GM18526 (cell line): ENCODE measurements around the gene KCNA3.

Source experiments
- POLR2A ChIP-seq: IDR thresholded peaks from 3 replicates; pipeline ENCODE4 v1.6.1; 2011; ENCODE audit not compliant: insufficient read length; ENCODE audit errors: extremely low read depth

KCNA3 gene

GRCh38 chr1:110689868-110690267 lies 15.1 kb upstream of the KCNA3 start:
- no peak for TF ChIP-seq POLR2A

GRCh38 chr1:110688514-110688913 lies 13.8 kb upstream of the KCNA3 start:
- no peak for TF ChIP-seq POLR2A

DNA sequence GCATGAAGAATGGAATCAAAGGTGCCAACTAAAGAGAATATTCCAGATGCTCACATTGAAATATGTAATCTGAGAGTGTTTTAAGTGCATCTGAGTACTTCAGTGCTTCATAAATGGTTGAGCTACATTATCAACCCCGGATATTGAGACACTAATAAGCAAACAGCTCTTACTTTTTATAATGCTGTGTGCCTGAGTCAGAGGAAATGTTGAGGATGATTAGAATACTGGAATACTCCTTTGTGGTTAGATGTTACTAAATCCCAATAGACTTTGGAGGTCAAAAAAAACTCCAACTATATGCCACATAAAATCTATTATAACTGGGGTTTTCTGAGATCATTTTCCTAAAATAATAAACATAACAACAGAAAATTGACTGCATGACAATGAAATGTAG lies 12.5 kb upstream of the KCNA3 start:
- no peak for TF ChIP-seq POLR2A

DNA sequence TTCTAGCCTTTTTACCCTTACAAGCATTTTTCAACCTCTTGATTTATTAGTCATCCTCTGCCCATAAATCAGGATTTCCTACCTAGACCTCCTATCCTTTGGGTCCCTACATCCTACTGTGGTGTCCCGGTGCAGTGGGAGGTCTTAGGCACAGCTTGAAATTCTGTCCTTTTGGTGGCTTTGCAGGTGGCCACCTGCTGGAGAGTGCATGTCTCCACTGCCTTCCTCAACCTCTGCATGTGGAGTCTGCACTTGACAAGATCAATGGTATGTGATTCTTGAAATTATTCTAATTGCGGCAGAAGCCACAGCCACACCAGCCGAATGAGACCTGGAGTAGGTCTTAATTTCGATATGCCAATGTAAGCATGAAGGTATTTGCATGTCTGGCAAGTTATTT lies 11.4 kb upstream of the KCNA3 start:
- no peak for TF ChIP-seq POLR2A

GRCh38 chr1:110684491-110684890 lies 9.8 kb upstream of the KCNA3 start:
- TF ChIP-seq POLR2A = no peak

GRCh38 chr1:110682898-110683297 lies 8.2 kb upstream of the KCNA3 start:
- no peak for TF ChIP-seq POLR2A

DNA sequence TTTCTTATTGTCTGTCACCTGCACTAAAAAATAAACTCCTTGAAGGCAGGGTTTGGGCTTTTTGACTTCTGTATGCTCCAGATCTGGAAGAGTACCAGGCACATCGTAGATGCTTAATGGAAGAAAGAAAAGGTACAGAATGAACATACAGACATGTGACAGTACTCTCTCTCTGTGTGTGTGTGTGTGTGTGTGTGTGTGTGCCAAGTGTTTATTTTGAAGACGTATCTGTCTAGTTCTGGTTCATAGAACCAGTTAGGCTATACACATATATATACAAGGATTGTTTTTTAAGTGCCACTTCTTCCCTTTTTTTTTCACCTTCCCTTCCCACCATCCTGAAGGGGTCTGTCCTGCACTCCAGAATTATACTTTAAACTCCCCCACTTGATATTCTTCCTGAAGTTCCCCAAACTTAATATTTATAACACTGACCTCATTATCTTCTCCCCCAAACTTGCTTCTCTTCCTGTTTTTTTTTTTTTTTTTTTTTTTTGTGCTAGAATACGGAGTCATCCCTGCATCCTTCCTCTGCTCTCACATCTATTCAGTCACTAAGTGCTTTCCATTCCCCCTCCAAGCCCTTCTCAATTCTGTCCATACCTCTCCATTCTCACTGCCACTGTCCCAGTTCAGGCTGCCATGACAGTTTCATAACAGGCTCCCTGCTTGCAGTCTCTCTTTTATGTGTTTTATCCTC lies 5.4 kb upstream of the KCNA3 start:
- no peak for TF ChIP-seq POLR2A

DNA sequence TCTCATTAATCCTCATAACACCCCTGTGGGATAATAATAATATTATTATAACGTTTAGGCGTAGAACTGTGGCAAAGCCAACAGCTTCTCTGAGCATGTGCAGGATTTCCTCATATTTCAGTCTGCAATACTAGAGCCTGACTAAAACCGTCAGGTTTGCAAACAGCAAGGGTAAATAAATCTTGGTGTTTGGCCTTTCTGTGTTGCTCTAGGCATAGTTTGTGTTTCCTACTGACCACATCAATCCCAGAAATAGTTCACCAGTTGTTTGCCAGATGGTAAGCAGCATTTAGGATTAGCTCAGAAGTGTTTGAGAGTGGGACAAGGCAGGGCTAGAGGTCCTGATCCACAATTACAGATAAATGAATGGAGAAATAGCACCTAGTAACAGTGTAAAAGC lies 2.8 kb upstream of the KCNA3 start:
- no peak for TF ChIP-seq POLR2A

DNA sequence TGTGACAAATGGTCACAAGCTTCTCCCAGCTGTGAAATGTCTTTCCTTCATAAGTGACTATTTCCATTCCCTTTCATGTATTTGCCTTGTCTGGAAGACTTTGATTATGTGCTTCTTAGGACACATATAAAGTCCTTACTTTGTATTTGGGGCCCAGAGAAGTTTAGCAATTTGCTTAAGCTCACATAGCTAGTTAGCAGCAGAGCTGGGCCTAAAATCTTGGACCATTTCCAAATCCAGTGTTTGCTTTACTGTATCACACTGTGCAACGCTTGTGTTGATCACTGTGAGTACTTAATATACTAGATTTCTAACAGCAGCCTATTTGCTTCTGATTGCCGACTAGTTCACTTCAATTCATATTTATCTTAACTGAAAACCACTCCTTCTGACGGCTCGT lies 2.2 kb upstream of the KCNA3 start:
- TF ChIP-seq POLR2A = no peak

DNA sequence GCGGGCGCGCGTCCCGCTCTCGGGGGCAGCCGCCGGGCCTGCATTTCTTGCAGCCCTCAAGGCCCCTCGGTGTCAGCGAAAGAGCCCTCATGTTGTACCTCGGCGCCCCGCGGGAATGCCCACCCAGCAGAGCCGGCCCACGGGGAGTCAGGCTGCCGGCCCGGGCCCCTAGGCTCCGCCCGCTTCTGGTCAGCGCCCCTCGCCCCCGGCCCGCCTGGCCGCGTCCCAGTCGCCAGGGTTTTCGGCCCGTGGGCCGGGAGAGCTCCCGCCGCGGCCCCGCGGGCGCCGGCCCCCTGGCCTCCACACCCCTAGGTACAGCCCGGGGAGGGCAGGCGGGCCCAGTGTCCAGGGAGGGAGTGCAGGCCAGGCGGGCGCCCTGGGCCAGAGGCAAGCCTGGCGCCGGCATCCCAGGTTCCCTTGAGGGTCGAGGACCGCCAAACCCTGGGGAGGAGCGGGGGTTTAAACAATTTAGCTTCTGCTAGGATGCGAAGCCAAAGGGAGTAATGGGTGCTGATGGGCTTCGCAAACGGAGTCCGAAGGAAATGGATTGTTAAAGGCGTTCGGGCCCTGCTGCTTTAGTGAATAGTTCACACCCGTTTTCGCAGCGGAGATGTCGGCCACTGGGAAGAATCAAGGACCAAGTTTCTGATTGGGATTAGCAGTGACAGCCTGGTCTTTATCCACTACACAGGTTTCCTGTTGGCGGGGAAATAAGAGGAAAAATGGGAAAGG lies 486 bp upstream of the KCNA3 start:
- TF ChIP-seq POLR2A = no peak

DNA sequence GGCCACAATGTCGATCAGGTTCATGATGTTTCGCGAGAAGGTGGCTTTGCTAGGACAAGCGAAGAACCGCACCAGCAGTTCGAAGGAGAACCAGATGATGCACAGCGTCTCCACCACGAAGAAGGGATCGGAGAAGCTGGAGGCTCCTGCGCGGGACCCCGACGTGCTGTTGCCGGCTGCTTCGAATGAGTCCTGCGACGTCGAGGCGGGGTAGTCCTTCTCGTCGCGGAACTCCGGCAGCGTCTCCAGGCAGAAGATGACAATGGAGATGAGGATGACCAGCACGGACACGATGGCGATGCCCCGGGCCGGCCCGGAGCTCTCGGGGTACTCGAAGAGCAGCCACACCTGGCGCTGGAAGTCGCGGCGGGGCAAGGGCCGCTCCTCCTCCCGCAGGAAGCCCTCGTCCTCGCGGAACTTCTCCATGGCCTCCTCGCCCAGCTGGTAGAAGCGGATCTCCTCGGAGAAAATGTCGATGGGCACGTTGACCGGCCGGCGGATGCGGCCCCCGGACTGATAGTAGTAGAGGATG lies 869 bp downstream of the KCNA3 start:
- no peak for TF ChIP-seq POLR2A

- peak; percentile 3 for TF ChIP-seq POLR2A
These were observed 1.5 kb downstream of the KCNA3 start for GRCh38 chr1:110673197-110673701.

DNA sequence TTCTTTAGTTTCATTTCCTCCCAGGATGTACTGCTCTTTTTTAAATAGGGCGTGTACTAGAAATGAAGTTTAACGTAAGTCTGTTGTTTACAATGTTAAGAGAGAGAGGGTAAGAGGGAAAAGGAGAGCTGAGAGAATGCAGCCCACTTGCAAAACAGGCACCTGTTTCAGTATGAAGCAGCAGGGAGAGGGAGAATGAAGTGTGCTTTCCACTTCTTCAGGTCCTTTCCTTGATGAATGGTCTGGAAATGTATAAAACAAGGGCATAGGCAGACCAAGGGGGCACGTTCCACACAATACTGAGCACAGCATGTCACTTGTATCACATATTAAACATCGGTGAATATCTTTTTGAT lies 2.0 kb downstream of the KCNA3 start:
- TF ChIP-seq POLR2A = peak; percentile 35

GRCh38 chr1:110672001-110672752 lies 2.6 kb downstream of the KCNA3 start:
- no peak for TF ChIP-seq POLR2A

DNA sequence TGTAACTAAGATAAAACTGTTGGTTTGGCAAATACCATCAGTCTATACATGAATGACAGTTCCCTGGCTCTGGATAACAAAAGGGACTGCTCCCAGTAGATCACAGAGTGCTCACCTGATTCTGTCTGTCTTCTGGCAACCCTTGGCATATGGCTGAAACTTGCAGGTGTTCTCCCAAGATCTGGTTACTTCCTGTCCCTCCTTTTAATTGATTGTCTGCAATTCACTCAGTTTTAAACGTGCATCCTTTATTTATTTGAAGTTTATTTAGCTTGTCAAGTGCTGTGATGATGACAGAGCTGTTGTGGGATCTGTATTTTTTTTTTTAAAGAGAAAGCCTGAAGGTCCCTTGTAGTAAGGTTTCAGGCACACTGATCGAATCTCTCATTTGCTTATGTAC lies 3.4 kb downstream of the KCNA3 start:
- no peak for TF ChIP-seq POLR2A

DNA sequence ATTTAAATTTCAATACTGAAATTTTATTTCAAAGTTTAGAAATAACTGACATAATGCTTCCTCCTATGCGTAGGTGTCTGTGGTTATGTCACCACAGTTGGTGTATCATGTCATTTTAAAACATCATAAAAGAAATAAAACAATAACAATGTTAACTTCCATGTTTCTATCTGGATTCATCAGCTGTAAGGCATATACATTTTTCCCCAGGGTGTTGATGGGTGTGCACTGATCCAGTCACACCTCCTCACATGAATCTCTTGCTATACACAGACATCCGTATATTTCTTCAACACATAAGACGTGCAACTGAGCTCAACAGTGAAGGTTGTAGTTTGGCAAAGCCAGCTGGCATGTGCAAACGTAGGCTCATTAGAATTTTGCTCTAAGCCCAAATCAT lies 6.2 kb downstream of the KCNA3 start:
- no peak for TF ChIP-seq POLR2A
